ENCODE data around the gene ZBTB37.

ZBTB37 gene

GRCh38 chr1:173867141-173867752 is 933 bp upstream of the ZBTB37 start:
- H3K9ac ChIP-seq = peak overlapping the region; percentile 91
- TF ChIP-seq, protein P1, sequence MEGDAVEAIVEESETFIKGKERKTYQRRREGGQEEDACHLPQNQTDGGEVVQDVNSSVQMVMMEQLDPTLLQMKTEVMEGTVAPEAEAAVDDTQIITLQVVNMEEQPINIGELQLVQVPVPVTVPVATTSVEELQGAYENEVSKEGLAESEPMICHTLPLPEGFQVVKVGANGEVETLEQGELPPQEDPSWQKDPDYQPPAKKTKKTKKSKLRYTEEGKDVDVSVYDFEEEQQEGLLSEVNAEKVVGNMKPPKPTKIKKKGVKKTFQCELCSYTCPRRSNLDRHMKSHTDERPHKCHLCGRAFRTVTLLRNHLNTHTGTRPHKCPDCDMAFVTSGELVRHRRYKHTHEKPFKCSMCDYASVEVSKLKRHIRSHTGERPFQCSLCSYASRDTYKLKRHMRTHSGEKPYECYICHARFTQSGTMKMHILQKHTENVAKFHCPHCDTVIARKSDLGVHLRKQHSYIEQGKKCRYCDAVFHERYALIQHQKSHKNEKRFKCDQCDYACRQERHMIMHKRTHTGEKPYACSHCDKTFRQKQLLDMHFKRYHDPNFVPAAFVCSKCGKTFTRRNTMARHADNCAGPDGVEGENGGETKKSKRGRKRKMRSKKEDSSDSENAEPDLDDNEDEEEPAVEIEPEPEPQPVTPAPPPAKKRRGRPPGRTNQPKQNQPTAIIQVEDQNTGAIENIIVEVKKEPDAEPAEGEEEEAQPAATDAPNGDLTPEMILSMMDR (conservative IDR thresholded peaks at IDR 0.05; ENCODE audit: low read depth, low read length) = no peak
- peaks cover 57% of the 10 kb centered on the region for H3K4me1 ChIP-seq (ENCODE audit: low read depth, poor library complexity, severe bottlenecking)
- peak overlapping the region; percentile 81 for H3K4me3 ChIP-seq (IDR thresholded peaks at IDR 0.05; ENCODE audit: insufficient read depth, low read depth, low read length)
- H4K20me1 ChIP-seq (ENCODE audit: insufficient read depth) = peaks cover 45% of the 10 kb centered on the region
- peaks cover 40% of the 10 kb centered on the region for H3K79me2 ChIP-seq (ENCODE audit: insufficient read depth, low read depth)
- H3K27ac ChIP-seq = peak overlapping the region; percentile 83
- peak overlapping the region; percentile 100 for H3K4me2 ChIP-seq
- H3K36me3 ChIP-seq (ENCODE audit: insufficient read depth) = peaks cover 41% of the 10 kb centered on the region
- H2AFZ ChIP-seq (ENCODE audit: low read depth) = peak overlapping the region; percentile 15; the same call in 1 of the 2 replicates
- H3K27me3 ChIP-seq (ENCODE audit: insufficient read depth, low read depth) = no peaks in the 10 kb centered on the region

DNA sequence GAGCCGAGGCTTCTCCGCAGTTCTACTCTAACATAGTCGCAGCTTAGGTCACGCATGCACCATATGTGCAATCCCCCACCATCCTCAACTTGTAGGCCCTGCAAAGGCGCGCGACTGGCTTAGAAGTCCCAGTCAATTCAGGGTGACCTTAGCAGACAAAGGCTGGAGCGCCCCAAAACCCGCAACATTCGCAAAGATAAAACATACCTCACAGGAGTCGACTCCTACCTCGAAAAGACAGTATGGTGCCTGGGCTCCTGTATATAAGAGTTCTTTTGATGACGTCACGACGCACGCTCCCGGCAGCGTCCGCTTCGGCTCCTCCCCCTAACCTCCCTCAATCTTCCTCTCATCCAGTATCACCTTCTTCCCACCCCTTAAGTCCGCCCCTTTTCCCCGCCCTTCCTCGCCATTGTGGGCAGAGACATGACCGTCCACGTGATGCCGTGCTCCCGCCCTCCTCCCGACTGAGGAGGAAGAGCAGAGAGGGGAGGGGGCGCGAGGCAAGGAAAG is 371 bp upstream of the ZBTB37 start, which contains the start of gene GAS5:
GAS5 (minus strand) TSS at position 237 of the 513 bp plus-strand sequence.
- H3K4me1 ChIP-seq (ENCODE audit: low read depth, poor library complexity, severe bottlenecking) = peaks cover 56% of the 10 kb centered on the region
- no peaks in the 10 kb centered on the region for H3K27me3 ChIP-seq (ENCODE audit: insufficient read depth, low read depth)
- TF ChIP-seq, protein P1 (conservative IDR thresholded peaks at IDR 0.05; ENCODE audit: low read depth, low read length) = no peak
- peaks cover 41% of the 10 kb centered on the region for H4K20me1 ChIP-seq (ENCODE audit: insufficient read depth)
- peaks cover 40% of the 10 kb centered on the region for H3K79me2 ChIP-seq (ENCODE audit: insufficient read depth, low read depth)
- peak within 1 kb of the TSS; percentile 96 for H3K4me3 ChIP-seq (IDR thresholded peaks at IDR 0.05; ENCODE audit: insufficient read depth, low read depth, low read length)
- peaks cover 41% of the 10 kb centered on the region for H3K36me3 ChIP-seq (ENCODE audit: insufficient read depth)
- peak within 1 kb of the TSS; percentile 91 for H3K9ac ChIP-seq
- H2AFZ ChIP-seq (ENCODE audit: low read depth) = peak within 1 kb of the TSS; percentile 94
- H3K4me2 ChIP-seq = peak within 1 kb of the TSS; percentile 100
- peak within 1 kb of the TSS; percentile 83 for H3K27ac ChIP-seq

DNA sequence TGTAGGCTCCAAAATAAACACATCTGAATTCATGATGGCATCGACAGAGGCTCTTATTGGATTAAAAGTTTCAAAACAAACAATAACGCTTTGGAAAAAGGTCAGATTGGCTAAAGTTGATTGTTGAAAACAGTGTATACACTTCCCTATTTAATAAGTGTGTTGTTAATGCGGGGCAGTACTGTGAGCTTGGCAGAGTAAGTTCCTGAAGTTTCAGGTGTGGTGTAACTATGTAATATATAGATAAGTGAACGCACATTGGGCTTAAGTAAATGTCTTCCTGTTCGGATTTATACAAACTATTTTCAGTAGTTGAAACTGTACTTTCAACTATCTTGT is 810 bp downstream of the ZBTB37 start:
- Histone ChIP-seq H3K9ac (peak overlapping the region; percentile 91; the same call in 1 of the 2 replicates), H3K36me3 (ENCODE audit: insufficient read depth) (peaks cover 33% of the 10 kb centered on the region), H3K4me2 (peak overlapping the region; percentile 98), H3K27ac (0 out of 2 replicates have a peak overlapping the region, but pooled peaks have one; percentile 83), H3K4me1 (ENCODE audit: low read depth, poor library complexity, severe bottlenecking) (peaks cover 45% of the 10 kb centered on the region), H2AFZ (ENCODE audit: low read depth) (peak overlapping the region; percentile 94), H3K4me3 (IDR thresholded peaks at IDR 0.05; ENCODE audit: insufficient read depth, low read depth, low read length) (peak overlapping the region; percentile 96), H4K20me1 (ENCODE audit: insufficient read depth) (peaks cover 30% of the 10 kb centered on the region), H3K79me2 (ENCODE audit: insufficient read depth, low read depth) (peaks cover 38% of the 10 kb centered on the region), H3K27me3 (ENCODE audit: insufficient read depth, low read depth) (no peaks in the 10 kb centered on the region)
- TF ChIP-seq, protein P1 (conservative IDR thresholded peaks at IDR 0.05; ENCODE audit: low read depth, low read length) = no peak

GRCh38 chr1:173870252-173871075 is 2.3 kb downstream of the ZBTB37 start:
- Histone ChIP-seq H3K4me1 (ENCODE audit: low read depth, poor library complexity, severe bottlenecking) (peaks cover 30% of the 10 kb centered on the region), H3K79me2 (ENCODE audit: insufficient read depth, low read depth) (peaks cover 24% of the 10 kb centered on the region), H2AFZ (ENCODE audit: low read depth) (no peak overlapping the region), H3K27me3 (ENCODE audit: insufficient read depth, low read depth) (no peaks in the 10 kb centered on the region), H3K4me2 (no peak overlapping the region), H3K4me3 (IDR thresholded peaks at IDR 0.05; ENCODE audit: insufficient read depth, low read depth, low read length) (no peak overlapping the region), H4K20me1 (ENCODE audit: insufficient read depth) (peaks cover 16% of the 10 kb centered on the region), H3K9ac (no peak overlapping the region), H3K36me3 (ENCODE audit: insufficient read depth) (peaks cover 20% of the 10 kb centered on the region), H3K27ac (no peak overlapping the region)
- TF ChIP-seq, protein P1 (conservative IDR thresholded peaks at IDR 0.05; ENCODE audit: low read depth, low read length) = no peak

All from KMS-11 (cell line).